ES-I3 (cell line): ENCODE results near the gene HMGB3.
"Not testable (repeated sequence)": the region's sequence is repeated elsewhere in the genome, so short reads cannot be mapped to it uniquely, and the experiment has no call there.

Experiments
- H3K36me3 ChIP-seq: 2 replicates; pipeline ENCODE4 v1.6.1; 2013; ENCODE audit warnings: mild to moderate bottlenecking, low read length, control low read depth, moderate library complexity; ENCODE audit not compliant: insufficient read depth
- H3K4me1 ChIP-seq: 2 replicates; pipeline ENCODE4 v1.6.1; 2013; ENCODE audit warnings: mild to moderate bottlenecking, control low read depth, low read length; ENCODE audit not compliant: insufficient read depth
- H3K9ac ChIP-seq: 2 replicates; pipeline ENCODE4 v1.6.1; 2013; ENCODE audit warnings: low read depth, mild to moderate bottlenecking, low read length, moderate library complexity
- H3K9me3 ChIP-seq: 2 replicates; pipeline ENCODE4 v1.6.1; 2013; ENCODE audit warnings: mild to moderate bottlenecking, low read length, moderate library complexity; ENCODE audit not compliant: control insufficient read depth, insufficient read depth

The HMGB3 gene

DNA sequence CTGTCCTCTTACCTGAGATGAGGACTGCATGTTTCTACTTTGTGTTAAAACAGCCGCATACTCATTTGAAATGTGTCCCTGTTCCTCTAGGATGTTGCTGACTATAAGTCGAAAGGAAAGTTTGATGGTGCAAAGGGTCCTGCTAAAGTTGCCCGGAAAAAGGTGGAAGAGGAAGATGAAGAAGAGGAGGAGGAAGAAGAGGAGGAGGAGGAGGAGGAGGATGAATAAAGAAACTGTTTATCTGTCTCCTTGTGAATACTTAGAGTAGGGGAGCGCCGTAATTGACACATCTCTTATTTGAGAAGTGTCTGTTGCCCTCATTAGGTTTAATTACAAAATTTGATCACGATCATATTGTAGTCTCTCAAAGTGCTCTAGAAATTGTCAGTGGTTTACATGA is 4.6 kb downstream of the HMGB3 start:
- H3K4me1 ChIP-seq, H3K36me3 ChIP-seq, H3K9me3 ChIP-seq, H3K9ac ChIP-seq: not testable (repeated sequence)

- H3K36me3 ChIP-seq: peaks cover 4% of the 10 kb centered on the region; the same call in 1 of the 2 replicates
- no peaks in the 10 kb centered on the region for H3K4me1 ChIP-seq
- no peak overlapping the region for H3K9ac ChIP-seq
- H3K9me3 ChIP-seq: no peaks in the 10 kb centered on the region
These were observed 6.3 kb downstream of the HMGB3 start for GRCh38 chrX:150989420-150989819.

DNA sequence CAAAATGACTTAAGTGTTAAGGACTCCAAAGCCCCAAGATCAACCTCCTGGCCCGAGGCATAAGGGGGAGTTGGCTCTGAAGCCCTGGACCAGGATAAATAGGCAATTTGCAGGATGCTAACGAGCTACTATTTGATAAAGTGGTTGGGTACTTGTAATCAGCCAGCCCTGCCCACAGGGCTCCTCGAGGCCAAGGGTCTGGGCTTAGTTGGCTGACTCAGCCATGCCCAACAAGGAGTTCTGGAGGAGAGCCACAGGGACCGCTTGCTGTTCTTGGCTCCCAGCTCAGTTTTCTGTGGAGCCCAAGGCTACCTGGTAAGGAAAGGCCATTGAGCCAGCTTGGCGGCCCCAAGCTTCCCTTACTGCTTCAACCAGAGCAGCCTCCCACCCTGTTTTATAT is 7.8 kb downstream of the HMGB3 start:
- H3K9me3 ChIP-seq: no peaks in the 10 kb centered on the region
- H3K4me1 ChIP-seq: no peaks in the 10 kb centered on the region
- peaks cover 4% of the 10 kb centered on the region; the same call in 1 of the 2 replicates for H3K36me3 ChIP-seq
- H3K9ac ChIP-seq: no peak overlapping the region

DNA sequence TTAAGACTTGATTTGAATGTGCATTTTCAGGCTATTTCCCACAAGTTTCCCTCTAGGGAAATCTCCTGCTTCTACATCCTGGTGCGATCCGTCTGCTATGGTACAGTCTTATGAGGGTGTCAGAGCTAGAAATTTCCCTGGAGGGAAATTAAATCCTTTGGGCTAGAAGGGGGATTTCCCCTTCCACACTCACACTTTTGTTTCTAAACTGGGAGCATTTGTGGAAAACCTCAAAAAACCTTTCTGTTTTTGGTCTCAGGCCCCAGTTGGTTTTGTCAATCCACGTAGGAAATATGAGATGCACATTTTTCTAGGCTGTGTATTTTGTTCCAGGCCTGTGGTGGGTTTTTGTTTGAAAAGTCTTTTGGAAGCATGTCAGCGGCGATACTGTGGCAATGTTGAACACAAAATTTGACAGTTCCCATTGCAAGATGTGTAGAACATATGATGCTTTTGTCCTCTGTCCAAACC is 17.8 kb downstream of the HMGB3 start:
- Histone ChIP-seq H3K9ac (no peak overlapping the region), H3K9me3 (no peaks in the 10 kb centered on the region), H3K4me1 (no peaks in the 10 kb centered on the region), H3K36me3 (no peaks in the 10 kb centered on the region)

- no peaks in the 10 kb centered on the region for H3K9me3 ChIP-seq
- H3K36me3 ChIP-seq: no peaks in the 10 kb centered on the region
- no peaks in the 10 kb centered on the region for H3K4me1 ChIP-seq
- H3K9ac ChIP-seq: no peak overlapping the region
These were observed 20.9 kb downstream of the HMGB3 start for GRCh38 chrX:151004085-151004484.

- H3K36me3 ChIP-seq: no peaks in the 10 kb centered on the region
- H3K9me3 ChIP-seq: no peaks in the 10 kb centered on the region
- no peak overlapping the region for H3K9ac ChIP-seq
- no peaks in the 10 kb centered on the region for H3K4me1 ChIP-seq
These were observed 23.4 kb downstream of the HMGB3 start for GRCh38 chrX:151006410-151007109.

DNA sequence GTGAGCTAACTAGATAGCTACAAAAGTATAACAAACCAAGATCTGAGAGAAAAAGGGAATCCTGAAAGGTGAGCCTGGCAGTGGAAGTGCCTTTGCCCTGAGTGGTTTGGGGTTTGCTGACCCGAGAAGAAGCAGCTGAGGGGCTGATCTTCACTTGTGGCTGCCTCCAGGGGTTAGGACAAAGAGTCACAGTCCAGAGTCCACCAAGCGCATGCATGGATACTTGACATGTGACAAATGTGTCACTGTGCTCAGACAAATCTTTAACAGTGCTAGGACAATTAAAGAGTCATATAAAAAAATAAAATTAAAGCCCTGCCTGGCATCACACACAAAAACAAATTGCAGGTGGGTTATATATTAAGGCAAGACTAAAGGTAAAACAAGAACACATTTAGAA is 26.4 kb downstream of the HMGB3 start:
- H3K9me3 ChIP-seq: 0 out of 2 replicates have a peak, but pooled peaks cover 8% of the 10 kb centered on the region
- H3K36me3 ChIP-seq: no peaks in the 10 kb centered on the region

GRCh38 chrX:151013164-151013743 is 30.1 kb downstream of the HMGB3 start:
- Histone ChIP-seq H3K9me3 (0 out of 2 replicates have a peak, but pooled peaks cover 8% of the 10 kb centered on the region), H3K4me1 (no peaks in the 10 kb centered on the region), H3K9ac (no peak overlapping the region), H3K36me3 (no peaks in the 10 kb centered on the region)

More for the DNA sequence above, 26.4 kb downstream of the HMGB3 start:
- Histone ChIP-seq H3K9ac (no peak overlapping the region), H3K4me1 (no peaks in the 10 kb centered on the region)

GRCh38 chrX:151015684-151016083 is 32.5 kb downstream of the HMGB3 start:
- H3K36me3 ChIP-seq: no peaks in the 10 kb centered on the region
- H3K4me1 ChIP-seq: no peaks in the 10 kb centered on the region
- H3K9ac ChIP-seq: no peak overlapping the region
- peaks cover 8% of the 10 kb centered on the region for H3K9me3 ChIP-seq

DNA sequence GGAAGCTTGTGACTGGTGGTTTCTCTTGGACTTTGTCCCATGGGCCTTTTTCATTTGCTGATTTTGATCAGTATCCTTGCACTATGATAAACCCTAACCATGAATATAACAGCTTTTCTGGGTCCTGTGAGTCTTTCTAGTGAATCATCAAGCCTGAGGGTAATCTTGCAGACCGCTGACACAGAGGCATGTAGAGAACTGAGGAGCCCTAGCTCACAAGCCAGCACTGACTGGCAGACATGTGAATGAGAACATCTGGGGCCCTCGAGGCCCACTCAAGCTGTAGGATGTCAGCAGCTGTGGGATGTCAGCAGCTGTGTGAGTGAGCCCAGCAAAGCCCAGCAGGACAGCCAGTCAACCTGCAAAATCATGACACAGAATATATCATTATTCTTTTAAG is 36.7 kb downstream of the HMGB3 start:
- Histone ChIP-seq H3K9ac (no peak overlapping the region), H3K4me1 (no peaks in the 10 kb centered on the region), H3K9me3 (no peaks in the 10 kb centered on the region; the same call in none of the 2 replicates), H3K36me3 (no peaks in the 10 kb centered on the region)

DNA sequence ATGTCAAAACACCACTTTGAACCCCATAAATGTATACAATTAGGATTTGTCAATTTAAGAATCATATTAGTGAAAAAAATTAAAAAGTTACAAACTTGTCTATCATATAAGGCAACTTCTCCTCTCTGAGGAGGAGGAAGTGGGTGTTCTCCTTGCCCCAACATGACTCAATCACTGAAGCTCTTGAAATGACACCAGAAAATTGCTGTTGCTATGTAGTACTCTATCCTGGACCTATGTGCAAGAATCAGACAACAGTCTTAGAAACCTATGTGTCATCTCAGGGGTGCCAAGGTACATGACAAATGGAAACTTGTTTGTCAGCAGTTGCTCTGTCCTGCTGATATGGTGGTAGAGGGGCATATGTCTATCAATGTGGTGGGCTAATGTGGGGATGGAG is 47.7 kb downstream of the HMGB3 start:
- Histone ChIP-seq H3K9me3 (no peaks in the 10 kb centered on the region), H3K36me3 (no peaks in the 10 kb centered on the region), H3K4me1 (no peaks in the 10 kb centered on the region), H3K9ac (no peak overlapping the region)

GRCh38 chrX:151031391-151031975 is 48.3 kb downstream of the HMGB3 start:
- Histone ChIP-seq H3K9ac (no peak overlapping the region), H3K9me3 (no peaks in the 10 kb centered on the region), H3K36me3 (no peaks in the 10 kb centered on the region), H3K4me1 (no peaks in the 10 kb centered on the region)

DNA sequence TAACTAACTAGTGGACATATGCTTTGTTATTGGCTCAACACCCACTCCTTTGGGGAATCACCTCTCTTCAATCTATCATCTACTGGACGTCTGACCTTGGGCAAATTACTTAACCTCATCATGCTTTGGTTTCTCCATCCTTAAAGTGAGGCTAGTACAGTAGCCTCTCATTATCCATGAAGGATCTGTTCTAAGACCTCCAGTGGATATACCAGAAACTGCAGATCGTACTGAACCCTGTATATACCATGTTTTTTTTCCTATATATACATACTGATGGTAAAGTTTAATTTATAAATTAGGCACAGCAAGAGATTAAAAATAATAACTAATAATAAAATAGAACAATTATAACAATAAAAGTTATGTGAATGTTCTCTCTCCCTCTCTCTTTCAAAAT is 56.2 kb downstream of the HMGB3 start:
- no peaks in the 10 kb centered on the region for H3K36me3 ChIP-seq
- no peaks in the 10 kb centered on the region for H3K4me1 ChIP-seq
- no peaks in the 10 kb centered on the region for H3K9me3 ChIP-seq
- no peak overlapping the region for H3K9ac ChIP-seq
